Activated T-cell treated with anti-CD3 and anti-CD28 coated beads, Interleukin-2, amount 50 U/mL, for 48 hours (primary cell): ENCODE measurements around the gene SBF2.

Experiments
- DNase-seq, 2 experiments: peaks; one replicate each; pipeline ENCODE4 v3.0.0-alpha.2; 2020

SBF2 gene

DNA sequence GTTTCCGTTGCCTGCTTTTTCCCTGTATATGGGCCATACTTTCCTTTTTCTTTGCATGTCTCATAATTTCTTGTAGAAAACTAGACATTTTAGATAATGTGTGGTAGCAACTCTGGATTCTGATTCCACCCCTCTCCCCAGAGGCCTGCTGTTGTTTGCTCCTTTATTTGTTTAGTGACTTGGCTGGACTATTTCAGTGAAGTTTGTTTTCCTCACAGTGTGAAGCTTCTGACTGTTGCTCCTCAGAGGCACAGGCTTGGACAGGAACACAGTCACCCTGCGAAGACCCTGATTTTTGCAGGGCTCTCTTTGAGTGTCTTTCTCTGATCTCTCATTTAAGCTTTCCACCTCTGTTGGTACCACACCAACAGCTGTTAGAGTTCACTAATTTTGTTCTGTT, 557.7 kb downstream of the SBF2 start:
- no peak for DNase-seq

DNA sequence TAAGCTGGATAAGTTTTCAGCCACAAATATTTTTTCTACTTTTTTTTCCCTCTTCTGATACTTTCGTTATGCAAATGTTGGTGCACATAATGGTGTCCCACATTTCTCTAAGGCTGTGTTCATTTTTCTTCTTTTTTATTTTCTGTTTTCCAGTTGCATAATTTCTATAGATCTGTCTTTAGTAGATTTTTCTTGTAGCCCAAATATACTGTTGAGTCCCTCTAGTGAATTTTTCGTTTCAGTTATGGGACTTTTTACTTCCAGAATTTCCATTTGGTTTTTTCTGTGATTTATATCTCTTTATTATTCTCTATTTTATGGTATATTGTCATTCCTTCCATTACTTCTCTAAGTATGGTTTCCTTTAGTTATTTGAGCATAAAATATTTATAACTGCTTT, 558.1 kb downstream of the SBF2 start:
- DNase-seq = no peak

DNA sequence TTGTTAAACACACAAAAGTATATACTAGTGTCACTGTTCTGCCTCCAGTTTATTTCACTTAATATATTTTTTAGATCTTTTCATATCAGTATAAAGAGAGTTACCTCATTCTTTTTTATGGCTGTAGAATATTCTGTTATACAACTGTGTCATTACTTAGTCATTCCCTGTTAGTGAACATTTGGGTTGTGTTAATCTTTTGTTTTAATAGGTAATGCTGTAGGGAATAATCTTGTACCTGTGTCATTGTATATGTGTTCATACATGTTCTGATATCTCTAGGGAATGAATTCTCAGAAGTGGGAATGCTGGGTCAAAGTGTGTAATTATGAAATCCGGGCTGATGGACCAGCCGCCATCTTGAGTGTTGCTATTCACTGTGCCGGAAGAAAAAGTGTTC, 558.8 kb downstream of the SBF2 start:
- DNase-seq = no peak

DNA sequence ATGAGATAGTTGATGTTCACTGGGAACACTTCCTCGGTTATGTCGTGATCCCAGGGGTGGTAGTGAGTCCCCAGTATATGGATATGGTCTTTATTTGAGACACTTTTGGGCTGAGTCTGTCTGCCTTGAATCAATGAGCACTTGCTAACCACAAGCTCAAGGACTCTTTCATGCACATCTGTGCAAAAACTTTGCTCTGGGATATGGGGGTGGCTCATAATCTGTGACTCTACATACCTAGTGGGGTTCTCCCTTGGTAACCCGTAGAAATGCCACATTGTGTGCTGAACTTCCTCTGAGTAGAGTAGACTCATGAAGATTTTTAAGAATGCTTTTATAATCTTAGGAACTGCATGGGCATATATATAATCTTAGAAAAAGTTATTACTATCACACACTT, 560.8 kb downstream of the SBF2 start:
- no peak for DNase-seq

DNA sequence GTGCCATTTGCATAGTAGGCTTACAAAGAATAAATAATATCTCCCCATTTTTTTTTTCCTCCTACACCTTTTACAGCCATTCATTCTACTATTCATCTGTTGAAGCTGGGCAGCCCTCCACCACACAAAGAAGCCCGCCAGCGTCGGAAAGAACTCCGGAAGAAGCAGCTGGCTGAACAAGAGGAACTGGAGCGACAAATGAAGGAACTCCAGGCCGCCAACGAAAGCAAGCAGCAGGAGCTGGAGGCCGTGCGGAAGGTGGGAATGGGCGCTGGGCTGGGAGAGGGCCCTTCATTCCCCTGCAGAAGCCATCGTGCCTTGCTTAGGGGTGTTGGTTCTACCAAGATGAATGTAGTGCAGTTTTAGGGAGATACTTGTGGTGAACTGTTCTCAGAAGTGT, 561.6 kb downstream of the SBF2 start:
- no peak for DNase-seq

DNA sequence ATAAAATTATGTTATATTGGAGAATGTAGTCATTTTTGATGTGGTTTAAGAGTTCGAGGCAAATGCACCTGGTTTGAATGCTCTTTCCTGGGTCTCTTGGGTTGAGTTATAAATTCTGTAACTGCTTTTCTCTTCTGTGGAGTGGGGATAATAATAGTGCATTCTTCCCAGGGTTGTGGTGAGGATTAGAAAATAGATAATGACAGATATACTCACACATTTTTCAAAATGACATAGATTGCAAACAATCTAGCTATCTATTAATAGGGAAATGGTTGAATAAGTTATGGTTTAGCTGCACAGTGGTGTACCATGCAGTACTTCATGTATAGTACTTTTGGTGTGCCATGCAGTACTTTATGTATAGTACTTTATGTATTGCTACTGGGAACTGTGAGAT, 562.8 kb downstream of the SBF2 start:
- DNase-seq = no peak
